DMS 273 treated with DMSO at 0.1 percent for 48 hours (cell line): Measurements from ENCODE around the gene FRS3.
"Not testable (repeated sequence)": the region's sequence is repeated elsewhere in the genome, so short reads cannot be mapped to it uniquely, and the experiment has no call there.

Experiments
- DNase-seq: peaks from one replicate; lab custom pipeline; 2025; lab: John Stamatoyannopoulos, UW

FRS3 gene

DNA sequence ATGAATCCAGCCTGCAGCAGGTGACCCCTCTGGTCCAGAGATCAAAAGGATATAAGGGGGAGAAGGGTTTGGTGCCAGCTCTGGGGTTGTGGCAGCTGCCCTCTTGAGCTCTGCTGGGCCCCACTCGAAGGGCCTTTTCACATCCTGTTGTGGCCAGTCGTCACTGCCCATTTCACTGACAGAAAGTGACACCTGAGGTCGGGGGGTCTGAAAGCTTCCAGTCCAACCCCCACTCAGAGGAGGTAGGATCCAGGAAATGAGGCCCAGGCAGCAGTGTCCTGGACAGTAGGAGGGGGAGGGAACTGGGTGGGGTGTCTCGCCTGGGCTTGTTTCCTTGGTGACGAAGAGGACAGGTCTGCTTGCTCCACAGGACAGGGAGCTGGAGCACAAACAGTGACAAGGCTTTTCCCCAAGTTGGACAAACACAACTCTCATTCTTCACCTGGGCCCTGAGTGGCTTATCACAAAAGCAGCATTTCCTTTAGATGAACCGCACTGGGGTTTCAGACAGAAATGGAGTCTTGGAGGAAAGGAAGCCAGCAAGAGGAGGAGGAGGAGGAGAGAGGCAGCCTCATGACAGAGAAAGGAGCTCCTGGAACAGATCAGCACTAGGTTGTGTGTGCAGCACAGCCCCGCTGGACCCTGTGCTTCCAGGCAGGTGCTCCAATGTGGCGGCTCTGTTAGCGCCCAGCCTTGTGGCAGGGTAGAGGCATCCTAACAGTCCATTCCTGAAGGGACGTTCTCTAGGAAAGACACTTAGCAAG is 11.0 kb downstream of the FRS3 start:
- no peak for DNase-seq

DNA sequence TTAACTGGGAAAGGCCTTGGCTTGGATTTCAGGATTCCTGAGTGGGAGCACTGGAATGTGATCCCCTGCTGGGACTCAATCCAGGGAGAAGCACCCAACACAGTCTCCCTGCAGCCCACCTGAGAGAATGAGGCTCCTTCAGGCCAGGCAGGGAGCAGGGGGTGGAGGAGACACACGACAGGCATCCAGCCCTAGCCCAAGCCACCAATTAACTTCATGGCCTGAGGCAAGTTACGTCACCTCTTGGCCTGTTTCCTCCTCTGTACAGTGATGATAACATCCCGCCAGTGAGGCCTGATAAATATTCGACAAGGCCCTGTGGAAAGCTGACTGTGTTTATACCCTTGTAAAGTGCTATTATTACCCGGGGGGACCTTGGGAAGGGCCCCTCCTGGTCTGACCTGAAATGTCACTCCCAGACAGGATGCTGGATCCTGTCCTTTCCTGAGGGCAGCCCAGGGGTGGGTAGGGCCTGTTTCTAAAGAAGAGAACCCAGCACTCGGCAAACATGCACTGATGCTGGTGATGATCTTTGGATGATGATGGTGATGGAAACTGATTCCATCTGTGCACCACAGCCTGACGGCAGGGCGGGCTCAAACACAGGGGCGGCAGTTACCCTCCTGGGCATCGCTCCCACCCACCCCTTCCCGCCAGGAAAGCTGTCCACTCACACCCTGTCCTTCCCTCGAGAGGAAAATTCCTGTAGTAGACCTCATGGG is 12.4 kb downstream of the FRS3 start:
- no peak for DNase-seq

DNA sequence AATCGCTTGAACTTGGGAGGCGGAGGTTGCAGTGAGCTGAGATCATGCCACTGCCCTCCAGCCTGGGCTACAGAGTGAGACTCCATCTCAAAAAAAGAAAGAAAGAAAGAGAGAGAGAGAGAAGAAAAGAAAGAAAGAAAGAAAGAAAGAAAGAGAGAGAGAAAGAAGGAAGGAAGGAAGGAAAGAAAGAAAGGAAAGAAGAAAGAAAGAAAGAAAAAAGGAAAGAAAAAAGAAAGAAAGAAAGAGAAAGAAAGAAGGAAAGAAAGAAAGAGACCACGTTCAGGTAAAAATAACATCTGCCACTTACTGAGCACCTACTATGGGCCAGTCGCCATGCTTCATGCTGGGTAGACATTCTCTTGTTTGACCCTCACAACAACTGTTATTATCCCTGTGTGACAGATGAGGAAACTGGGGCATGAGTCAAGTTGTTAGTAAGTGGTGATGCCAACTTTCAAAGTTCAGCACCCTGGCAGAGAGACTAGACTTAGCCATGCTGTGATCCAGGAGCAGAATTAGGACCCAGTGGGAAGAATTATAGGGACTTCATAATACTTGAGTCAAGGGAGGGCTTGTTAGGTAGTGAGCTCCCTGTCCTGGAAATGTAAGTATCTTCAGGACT is 13.5 kb downstream of the FRS3 start:
- not testable (repeated sequence) for DNase-seq

DNA sequence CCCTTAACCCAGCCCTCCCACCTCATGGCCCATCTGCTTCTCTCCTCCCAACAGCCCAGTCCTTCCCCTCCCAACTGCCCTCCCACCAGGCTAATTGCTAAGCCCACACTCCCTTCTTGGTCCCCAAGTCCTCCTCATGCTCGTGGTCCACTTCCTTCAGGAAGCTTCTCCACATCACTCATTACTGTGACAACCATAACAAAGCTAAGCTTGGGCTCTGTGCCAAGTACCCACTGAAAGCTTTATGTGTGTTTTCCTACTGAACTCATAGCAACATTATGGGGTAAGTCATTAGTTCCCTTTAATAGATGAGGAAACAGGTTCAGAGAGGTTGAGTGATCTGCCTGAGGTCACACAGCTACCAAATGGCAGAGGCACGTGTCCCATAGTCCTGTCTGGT is 16.2 kb downstream of the FRS3 start:
- no peak for DNase-seq

DNA sequence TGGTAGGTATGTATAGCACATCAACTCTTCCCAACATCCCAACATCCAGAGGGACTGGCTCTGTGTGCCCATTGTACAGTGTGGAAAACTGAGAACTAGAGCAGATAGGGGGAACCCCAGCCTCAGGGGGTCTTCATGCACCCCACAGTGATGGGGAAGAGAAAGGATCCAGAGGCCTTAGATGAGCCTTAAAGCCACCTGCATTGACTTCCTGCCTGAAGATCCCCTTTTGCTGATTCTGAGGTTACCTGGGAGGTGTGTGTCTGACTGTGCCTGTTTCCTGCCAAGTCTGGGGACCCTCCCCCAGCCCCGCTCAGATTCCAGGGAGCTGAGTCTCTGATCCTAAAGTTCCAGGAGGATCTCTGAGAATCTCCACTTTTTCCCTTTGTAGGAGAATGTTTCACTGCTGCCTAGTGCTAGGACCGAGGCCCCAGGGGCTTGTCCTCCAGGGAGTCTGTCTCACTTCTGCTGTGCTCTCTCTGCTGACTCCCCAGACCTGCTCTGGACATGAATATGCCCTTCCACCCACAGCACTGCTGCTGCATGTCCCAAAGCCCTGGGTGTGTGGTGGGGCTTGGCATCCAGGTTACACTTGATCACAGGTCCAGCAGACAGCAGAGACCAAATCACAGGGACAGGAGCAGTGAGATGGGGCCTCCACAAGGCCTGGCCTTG is 19.7 kb downstream of the FRS3 start:
- DNase-seq = no peak

DNA sequence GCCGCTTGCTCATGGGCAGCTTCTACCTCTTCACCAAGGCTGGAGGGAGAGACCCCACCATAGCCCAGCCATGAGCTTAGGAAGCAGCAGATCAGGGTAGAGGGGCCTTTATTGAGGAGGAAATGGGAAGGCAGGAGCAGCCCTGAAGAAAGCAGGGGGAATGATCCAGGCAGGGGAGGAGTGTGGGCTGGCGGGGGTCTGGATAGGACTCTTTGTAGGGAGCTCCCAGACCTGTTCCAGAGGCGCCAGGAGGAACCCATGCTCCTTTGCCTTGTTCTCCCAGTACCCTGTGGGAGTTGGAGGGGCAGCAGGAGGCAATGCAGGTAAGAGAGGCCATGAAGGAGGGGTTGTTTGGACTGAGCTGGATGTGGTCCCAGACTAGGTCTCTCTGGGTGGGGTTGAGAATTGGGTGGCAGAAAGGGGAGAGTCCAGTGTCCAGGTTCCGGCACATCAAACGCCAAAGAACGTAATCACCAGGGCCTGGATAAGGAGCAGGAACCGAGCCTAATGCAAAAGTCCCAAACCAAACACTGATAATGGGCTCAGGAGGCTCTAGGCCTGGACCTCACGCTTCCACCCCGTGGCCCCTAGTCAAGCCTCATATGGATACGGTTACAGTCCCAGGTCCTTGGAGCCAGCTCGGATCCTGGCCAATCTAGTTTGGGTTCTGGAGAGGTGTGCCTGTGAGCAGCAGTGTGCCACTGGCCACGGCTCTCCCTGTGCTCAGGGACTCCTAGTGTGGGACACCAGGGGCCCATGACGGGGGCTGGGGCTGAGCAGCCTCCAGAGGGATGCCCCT is 20.4 kb downstream of the FRS3 start:
- DNase-seq = no peak

DNA sequence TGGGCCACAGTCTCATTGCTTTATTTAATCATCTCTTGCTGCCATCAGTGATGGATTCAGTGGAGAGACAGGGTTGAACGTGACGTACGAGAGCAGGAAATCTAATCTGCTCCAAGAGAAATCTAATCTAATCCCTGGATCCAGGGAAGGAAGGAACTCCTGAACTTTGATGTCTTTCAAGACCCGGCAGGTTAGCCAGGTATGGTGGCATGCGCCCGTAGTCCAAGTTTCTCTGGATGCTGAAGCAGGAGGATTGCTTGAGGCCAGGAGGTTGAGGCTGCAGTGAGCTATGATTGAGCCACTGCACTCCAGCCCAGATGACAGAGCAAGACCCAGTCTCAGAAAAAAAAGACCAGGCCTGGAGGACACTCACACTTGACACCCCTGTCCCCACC is 21.1 kb downstream of the FRS3 start:
- DNase-seq = no peak

DNA sequence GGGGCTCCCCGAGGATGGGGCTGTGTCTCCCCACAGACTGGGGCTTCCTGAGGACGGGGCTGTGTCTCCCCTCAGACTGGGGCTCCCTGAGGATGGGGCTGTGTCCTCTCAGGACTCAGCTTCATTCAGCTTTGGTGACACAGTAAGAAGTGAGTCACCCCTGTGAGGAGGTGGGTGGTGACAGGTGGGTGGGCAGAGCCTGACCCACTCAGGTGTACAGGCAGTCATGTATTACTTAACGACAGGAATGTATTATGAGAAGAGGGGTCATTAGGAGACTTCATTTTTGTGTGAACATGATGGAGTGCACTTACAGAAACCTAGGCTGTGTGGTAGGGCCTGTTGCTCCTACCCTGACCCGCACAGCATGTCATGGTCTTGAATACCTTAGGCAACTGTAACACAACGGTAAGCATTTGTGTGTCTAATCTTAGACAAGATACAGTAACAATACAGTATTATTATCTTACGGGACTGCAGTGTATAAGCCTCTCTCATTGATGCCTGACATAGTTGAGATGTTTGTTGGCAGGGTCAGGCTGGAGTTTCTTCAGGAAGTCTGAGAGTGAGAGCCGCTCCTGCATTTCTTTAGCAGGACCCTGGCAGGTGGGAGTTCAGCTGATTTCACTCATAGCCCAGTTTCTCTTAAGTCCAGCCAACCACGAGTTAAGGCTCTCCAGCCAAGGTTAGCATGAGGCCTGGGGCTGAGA is 21.6 kb downstream of the FRS3 start:
- DNase-seq = no peak

DNA sequence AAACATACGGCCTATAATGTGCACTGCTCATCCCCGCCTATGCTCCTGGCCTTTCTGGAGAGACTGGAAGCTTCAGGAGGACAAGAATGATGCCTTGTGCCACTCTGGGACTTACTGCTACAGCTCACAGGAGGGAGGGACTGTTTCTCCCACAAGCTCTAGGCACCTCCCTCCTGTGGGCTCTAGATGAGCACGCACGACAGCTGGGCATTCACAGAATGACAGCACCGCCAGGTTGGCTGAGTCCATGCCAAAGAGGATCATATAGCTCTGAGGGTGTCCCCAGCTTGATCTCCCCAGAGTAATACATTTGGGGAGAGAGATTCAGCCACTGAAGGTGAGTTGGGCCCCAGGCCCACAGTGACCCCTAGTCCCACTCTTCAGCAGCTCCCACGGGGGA is 22.4 kb downstream of the FRS3 start:
- no peak for DNase-seq

DNA sequence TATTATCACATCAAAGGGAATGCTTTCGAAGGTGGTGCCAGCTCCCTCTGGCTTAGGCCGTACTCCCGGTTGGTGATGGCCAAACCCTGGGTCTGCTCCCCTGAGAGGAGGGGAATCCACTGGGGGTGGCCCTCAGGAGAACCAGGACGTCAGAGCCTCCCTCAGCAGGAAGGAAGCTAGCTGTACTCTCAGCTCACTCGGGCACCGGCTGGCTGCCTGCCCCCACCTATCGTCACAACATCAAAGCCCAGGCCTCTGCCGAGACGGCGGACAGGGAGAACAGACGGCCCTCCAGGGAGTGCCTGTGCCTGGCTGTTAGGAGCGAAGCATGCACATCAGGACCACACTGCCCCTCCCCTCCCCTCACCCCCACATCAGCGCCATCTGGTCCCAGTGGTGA is 23.3 kb downstream of the FRS3 start:
- DNase-seq = no peak

DNA sequence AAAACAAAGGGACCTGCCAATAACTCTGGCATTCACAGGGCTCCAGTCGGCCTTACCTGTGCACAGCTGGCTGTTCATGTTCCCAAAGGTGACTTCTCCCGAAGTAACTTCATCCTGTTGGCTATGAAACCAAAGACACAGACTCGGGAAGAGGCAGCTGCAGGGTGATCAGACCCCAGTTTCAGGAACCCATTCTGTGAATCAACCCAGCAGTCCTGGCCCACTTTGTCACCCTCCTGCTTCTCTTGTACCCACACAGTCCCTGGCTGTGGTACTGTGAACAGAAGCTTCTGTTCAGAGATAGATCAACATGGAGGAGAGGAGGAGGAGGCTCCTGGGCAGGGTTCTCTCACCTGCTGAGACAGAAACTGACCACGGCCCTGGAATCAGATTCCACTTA is 23.8 kb downstream of the FRS3 start:
- DNase-seq = no peak

DNA sequence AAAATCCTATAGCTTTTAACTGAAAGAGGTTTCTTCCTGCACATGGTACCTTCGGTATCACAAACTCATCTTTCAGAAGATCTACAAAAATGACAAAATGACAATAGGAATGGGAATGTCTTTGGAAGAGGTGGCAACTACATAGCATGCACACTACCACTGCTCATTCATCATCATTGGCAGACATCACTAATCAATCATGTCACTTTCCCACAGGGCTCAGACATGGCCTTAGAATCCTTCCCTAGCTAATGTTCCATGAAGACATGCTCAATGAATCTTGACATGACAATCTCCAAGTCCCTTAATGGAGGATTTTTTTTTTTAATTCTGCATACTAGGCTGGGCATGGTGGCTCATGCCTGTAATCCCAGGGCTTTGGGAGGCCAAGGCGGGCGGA is 29.3 kb downstream of the FRS3 start:
- no peak for DNase-seq

DNA sequence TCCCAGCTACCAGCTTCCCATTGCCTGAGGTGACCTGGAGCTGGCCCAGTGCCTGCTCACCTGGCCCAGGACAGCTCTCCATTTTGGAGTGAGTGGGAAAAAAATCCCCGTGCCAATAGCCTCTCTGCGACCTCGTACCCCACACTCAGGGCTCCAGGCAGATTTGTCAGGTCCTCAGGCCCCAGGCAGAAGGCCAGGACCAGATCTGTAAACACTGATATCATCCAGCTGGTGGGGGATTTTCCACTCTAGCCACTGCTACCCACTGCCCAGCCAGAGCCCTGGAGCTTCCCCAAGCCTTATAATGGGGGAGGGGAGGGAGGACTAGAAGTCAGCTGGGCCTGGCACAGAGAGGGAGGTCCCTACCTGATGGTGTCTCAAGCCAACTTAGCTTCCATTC is 31.2 kb downstream of the FRS3 start:
- no peak for DNase-seq

DNA sequence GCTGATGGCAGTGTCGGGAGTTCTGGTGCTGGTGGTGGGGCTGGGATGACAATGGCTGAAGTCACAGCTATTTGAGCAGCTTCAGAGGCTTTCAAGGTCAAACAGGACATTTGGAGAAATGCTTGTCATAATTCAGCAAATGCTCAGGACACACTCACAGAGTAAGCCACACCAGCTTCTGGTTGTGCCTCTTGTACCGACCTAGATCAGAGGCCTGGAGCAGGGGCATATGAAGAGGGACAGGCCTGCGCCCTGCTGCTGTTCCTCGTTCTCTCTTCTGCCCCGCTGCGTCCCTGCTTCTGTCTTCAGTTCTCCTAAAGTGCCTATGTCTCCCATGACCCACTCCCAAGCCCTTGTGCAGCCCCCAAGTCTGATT is 31.6 kb downstream of the FRS3 start:
- no peak for DNase-seq

DNA sequence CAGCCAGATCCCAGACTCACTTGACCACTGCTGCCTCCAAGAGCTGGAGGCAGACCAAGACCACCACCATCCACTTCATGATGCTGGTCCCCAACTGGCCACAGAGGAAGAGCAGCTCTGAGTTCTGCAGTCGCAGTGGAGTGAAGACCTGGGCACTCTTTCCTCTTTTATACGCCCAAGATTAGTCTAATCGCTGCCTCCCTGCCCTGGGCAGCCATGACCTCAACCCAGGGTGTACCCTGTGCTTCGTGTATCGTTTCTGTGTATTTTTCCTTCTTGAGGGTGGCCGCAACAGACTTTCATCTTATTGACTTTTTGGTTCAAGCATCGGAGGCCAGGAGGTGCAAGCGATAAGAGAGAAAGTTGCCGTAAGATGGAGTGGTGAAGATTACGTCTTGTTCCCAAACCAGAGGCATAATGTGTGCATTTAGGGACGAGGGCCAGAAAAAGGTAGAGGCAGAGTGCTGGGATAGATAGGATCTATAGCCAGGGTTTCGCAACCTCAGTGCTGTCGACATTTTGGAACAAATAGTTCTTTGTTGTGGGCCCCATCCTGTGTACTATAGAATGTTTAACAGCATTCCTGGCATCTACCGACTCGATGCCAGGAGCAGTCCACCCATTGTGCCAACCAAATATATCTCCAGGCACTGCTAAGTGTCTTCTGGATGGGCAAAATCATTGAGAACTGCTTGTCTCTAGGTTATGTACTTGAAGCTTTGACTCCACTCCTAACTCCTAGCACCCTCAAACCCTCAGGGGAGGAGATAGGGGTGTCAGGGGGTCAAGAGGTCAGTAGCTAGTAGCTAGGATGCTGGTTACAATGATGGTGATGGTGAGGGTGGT is 32.2 kb downstream of the FRS3 start, which contains the start of gene PGC:
PGC (minus strand) TSS at position 142 of the 846 bp plus-strand sequence; CDS start at position 79, 63 bp downstream.
- DNase-seq = no peak

DNA sequence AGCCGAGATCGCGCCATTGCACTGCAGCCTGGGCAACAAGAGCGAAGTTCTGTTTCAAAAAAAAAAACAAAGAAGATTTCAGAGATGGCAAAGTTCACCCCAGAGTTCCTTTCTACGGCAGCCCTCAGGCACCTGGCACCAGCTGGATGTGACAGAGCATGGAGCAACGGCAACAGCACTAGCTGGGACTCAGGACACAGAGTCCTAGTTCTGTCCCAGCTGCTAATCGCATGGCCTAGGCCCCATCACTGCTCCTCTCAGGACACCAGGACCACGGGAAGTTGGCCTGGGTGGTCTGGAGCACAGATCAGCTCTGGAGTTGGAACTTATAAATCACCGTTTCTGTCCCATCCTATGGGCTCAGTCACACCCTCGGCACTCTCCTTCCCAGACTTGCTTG is 33.6 kb downstream of the FRS3 start:
- DNase-seq = no peak

DNA sequence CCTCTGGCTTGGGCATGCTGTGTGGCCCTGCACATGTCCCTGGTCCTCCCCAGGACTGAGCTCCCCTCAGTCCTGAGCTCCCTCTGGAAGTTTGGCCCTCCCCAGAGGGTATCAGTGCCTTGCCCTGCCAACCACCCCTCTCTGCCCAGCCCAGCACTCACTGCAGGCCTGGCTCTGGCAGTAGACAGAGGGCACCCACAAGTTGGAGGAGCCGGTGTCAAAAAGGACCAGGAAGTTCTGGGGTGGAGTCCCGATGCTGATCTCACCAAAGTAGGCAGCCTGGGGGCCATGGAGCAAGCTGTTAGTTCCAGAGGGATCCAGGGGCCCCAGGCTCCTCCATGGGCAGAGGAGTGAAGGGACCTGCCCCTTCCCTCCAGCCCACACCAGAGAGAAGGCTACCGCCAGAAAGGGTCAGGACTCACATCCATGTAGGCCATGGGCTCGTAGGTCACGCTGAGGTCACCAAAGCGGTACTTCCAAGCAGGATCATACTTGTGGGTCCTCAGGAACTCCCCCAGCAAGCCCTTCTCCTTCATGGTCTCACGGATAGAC is 35.4 kb downstream of the FRS3 start:
- no peak for DNase-seq

DNA sequence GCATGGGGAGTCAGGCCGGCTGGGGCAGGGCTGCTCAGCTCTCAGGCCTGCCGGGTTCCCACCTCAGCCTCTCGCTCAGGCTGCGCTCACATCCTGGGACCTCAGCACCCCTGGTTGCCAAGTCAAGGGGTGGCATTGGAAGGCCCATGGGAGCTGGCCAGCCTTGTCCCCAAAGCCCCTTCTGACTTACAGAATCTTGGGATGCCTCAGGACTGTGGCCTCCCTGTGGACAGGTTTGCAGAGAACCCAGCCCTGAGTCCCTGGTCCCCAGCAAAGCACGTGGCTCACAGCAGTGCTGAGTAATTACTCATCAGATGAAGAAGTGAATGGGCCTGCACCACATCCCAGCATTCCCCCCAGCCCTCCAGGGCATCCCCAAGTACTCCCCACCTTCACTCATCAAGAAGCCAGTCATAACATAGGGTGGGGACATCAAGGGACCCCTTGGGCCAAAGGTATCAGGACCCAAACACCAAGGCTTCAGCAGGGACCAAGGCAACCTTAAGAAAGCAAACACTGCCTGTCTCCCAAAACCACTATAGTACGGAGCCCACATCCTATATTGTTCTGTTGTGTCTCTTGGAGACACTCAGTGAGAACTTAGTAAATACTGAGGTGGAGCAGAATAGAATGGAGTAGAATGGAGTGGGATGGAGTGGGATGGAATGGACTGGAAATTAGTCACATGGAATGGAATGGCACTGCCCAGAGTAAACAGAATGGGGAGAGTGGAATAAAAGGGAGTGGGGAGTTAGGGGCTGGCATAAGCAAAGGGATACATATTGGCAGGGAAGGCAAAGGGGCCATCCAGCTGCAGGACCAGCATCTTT is 36.1 kb downstream of the FRS3 start:
- no peak for DNase-seq
